ENCODE measurements around the gene MLLT3.

DNA sequence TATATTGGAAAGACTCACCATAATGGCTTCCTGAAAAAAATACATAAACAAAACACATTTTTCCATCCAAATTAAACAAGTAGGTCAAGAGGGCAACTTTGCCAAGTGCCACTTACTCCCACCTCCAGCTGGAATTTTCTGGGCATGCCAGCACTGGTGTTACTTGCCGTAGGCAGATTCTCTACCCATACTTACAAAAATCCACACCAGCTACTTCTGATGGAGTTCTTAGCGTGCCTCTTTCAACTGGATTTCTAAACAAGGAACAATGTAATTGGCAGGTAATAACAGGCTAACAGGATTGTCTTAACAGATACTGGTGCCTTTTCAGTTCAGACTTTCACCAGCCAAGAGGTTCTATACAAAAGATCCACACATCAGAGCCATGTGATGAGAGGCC is 301.4 kb downstream of the MLLT3 start:
- TF ChIP-seq POLR2A (IDR thresholded peaks at IDR 0.05; ENCODE audit: low read depth, low read length): no peak
- TF ChIP-seq, protein P1, sequence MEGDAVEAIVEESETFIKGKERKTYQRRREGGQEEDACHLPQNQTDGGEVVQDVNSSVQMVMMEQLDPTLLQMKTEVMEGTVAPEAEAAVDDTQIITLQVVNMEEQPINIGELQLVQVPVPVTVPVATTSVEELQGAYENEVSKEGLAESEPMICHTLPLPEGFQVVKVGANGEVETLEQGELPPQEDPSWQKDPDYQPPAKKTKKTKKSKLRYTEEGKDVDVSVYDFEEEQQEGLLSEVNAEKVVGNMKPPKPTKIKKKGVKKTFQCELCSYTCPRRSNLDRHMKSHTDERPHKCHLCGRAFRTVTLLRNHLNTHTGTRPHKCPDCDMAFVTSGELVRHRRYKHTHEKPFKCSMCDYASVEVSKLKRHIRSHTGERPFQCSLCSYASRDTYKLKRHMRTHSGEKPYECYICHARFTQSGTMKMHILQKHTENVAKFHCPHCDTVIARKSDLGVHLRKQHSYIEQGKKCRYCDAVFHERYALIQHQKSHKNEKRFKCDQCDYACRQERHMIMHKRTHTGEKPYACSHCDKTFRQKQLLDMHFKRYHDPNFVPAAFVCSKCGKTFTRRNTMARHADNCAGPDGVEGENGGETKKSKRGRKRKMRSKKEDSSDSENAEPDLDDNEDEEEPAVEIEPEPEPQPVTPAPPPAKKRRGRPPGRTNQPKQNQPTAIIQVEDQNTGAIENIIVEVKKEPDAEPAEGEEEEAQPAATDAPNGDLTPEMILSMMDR (IDR thresholded peaks at IDR 0.05; ENCODE audit: extremely low read depth in 1 of 2, insufficient read depth in 1 of 2, low read depth in 1 of 2, low read length in 2 of 2): no peak
- no peak for TF ChIP-seq EZH2 (IDR thresholded peaks at IDR 0.05; ENCODE audit: borderline replicate concordance, low read depth, low read length, severe bottlenecking)
- no peak for TF ChIP-seq MYC (IDR thresholded peaks at IDR 0.05; ENCODE audit: low read depth, low read length)
- TF ChIP-seq, protein P2, sequence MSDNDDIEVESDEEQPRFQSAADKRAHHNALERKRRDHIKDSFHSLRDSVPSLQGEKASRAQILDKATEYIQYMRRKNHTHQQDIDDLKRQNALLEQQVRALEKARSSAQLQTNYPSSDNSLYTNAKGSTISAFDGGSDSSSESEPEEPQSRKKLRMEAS (IDR thresholded peaks at IDR 0.05; ENCODE audit: insufficient read depth, insufficient read length): no peak
- no peak for TF ChIP-seq POLR2AphosphoS5 (IDR thresholded peaks at IDR 0.05; ENCODE audit: insufficient read depth, low read depth, low read length)
- TF ChIP-seq FOS (IDR thresholded peaks at IDR 0.05; ENCODE audit: borderline replicate concordance, insufficient read depth, low read length): no peak
- no peak for TF ChIP-seq GATA2 (IDR thresholded peaks at IDR 0.05; ENCODE audit: insufficient read depth, insufficient read length, low read depth, low read length)
- TF ChIP-seq JUN (IDR thresholded peaks at IDR 0.05; ENCODE audit: borderline replicate concordance, insufficient read depth, insufficient read length, low read depth): no peak

Measured in endothelial cell of umbilical vein (primary cell).